GM20431 (cell line): Measurements from ENCODE around the gene BDKRB2.

Experiments used
- in situ Hi-C: fragments of 300-500 bp; cut with MseI, MboI; formaldehyde crosslinking; loops from one replicate; pipeline ENCODE4 v1.15.0; 2020; ENCODE audit warnings: low sequenced_read_pairs; ENCODE audit not compliant: unreplicated experiment

The BDKRB2 gene

GRCh38 chr14:96195441-96196081 is 9.1 kb upstream of the BDKRB2 start:
- in situ Hi-C loops = no loop called here

GRCh38 chr14:96197163-96197852 is 7.3 kb upstream of the BDKRB2 start:
- in situ Hi-C loops = no loop called here

- in situ Hi-C loops = no loop called here
These were observed 6.7 kb upstream of the BDKRB2 start for GRCh38 chr14:96197969-96198368.

GRCh38 chr14:96198430-96199130 is 6.1 kb upstream of the BDKRB2 start:
- in situ Hi-C loops = no loop called here

GRCh38 chr14:96201157-96201556 is 3.5 kb upstream of the BDKRB2 start:
- in situ Hi-C loops = no loop called here

- in situ Hi-C loops = no loop called here
These were observed 2.7 kb upstream of the BDKRB2 start for GRCh38 chr14:96201965-96202364.

GRCh38 chr14:96202441-96203094 is 2.1 kb upstream of the BDKRB2 start:
- in situ Hi-C loops = no loop called here

GRCh38 chr14:96203116-96203515 is 1.5 kb upstream of the BDKRB2 start:
- in situ Hi-C loops = no loop called here

GRCh38 chr14:96203635-96204034 is 1.0 kb upstream of the BDKRB2 start:
- in situ Hi-C loops = no loop called here

- in situ Hi-C loops = no loop called here
These were observed 679 bp downstream of the BDKRB2 start for GRCh38 chr14:96205059-96205977.

GRCh38 chr14:96205978-96206360 is 1.3 kb downstream of the BDKRB2 start:
- in situ Hi-C loops = no loop called here

GRCh38 chr14:96206461-96206860 is 1.8 kb downstream of the BDKRB2 start:
- in situ Hi-C loops = no loop called here

GRCh38 chr14:96207686-96208085 is 3.0 kb downstream of the BDKRB2 start:
- in situ Hi-C loops = no loop called here

- in situ Hi-C loops = no loop called here
These were observed 4.1 kb downstream of the BDKRB2 start for GRCh38 chr14:96208739-96209138.

- in situ Hi-C loops = no loop called here
These were observed 7.5 kb downstream of the BDKRB2 start for GRCh38 chr14:96212140-96212539.

GRCh38 chr14:96212896-96213295 is 8.3 kb downstream of the BDKRB2 start:
- in situ Hi-C loops = no loop called here

- in situ Hi-C loops = no loop called here
These were observed 9.3 kb downstream of the BDKRB2 start for GRCh38 chr14:96213871-96214465.

GRCh38 chr14:96214793-96215192 is 10.2 kb downstream of the BDKRB2 start:
- in situ Hi-C loops = no loop called here

GRCh38 chr14:96215452-96216244 is 11.0 kb downstream of the BDKRB2 start:
- in situ Hi-C loops = no loop called here
